Omental fat pad (tissue), 4 donors: ENCODE measurements around the gene RIIAD1. TPM values are rescaled to one million over a fixed set of nuclear protein-coding genes. Genes with fewer than 3 reads are reported as not detected.

Source experiments
- ATAC-seq: fragments of 150-250 bp; one replicate; pipeline ENCODE4 v1.9.1; 2016; ENCODE audit warnings: mild to moderate bottlenecking, moderate library complexity; ENCODE audit not compliant: low FRiP score
- DNase-seq: peaks from one replicate; pipeline ENCODE4 v3.0.0-alpha.2; 2019; ENCODE audit warnings: low spot score
- CTCF ChIP-seq, 3 donors: fragments of 450-650 bp; IDR thresholded peaks; one replicate each; pipeline ENCODE4 v1.5.1; 2016 to 2017; ENCODE audit warnings: antibody characterized with exemption in 3 of 3, mild to moderate bottlenecking in 3 of 3, moderate library complexity in 2 of 3
- total RNA-seq, 4 donors: library from RNA; depleted of rRNA; stranded (reverse); fragments of >200 nt; gene quantifications; one replicate each; pipeline ENCODE4 v1.1.0, GENCODE V29; 2016

Gene RIIAD1
- total RNA-seq, 4 donors from 2014 or later = not detected

- DNase-seq = no peak
- no peak for ATAC-seq
- TF ChIP-seq CTCF (IDR thresholded peaks at IDR 0.05) = no peak
Measured at GRCh38 chr1:151715726-151716404, 5.5 kb upstream of the RIIAD1 start.

DNA sequence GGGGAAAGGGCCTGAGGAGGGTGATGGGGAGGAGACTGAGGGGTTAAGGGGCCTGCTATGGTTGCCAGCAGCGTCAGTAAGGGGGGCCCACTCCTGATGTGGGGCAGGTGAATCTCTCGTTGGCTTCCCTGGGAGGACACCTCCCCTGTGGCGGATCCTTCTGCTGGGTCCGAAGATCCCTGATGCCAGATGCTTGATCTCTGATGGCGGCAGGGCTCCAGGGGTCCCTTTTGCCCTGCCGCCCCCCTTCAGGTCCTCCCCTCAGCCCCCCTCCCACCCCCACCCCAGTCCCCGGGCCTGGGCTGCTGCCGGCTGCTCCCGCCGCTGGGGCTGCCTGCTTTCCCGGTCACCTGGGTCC is 4.9 kb upstream of the RIIAD1 start:
- DNase-seq = no peak
- no peak for ATAC-seq
- TF ChIP-seq CTCF (IDR thresholded peaks at IDR 0.05) = no peak

- TF ChIP-seq CTCF (IDR thresholded peaks at IDR 0.05) = no peak
- DNase-seq (no peak), ATAC-seq (no peak)
Measured at GRCh38 chr1:151716771-151717631, 4.3 kb upstream of the RIIAD1 start, which contains the start of gene CELF3. Gene CELF3 (minus strand): TSS chr1:151716803. CDS start chr1:151716020, 783 bp downstream.

DNA sequence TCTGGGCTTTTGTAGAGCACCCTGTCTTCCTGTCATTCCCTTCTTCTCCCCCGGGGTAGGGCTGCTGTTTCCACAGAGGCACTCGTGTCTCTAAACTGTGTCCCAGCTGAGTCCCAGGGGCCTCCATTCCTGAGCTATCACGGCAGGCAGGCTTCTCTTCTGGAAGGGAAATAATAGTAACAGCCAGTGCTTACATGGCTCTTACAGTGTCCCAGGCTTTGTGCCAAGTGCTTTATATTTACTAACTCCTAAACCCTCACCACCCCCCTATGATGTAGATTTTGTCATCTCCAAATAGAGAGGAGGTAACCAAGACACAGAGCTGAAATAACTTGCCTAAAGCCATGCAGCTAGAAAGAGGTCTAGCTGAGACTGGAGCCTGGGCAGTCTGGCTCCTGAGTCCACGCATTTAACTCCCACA is 3.3 kb upstream of the RIIAD1 start:
- ATAC-seq = no peak
- TF ChIP-seq CTCF (IDR thresholded peaks at IDR 0.05) = no peak
- no peak for DNase-seq

DNA sequence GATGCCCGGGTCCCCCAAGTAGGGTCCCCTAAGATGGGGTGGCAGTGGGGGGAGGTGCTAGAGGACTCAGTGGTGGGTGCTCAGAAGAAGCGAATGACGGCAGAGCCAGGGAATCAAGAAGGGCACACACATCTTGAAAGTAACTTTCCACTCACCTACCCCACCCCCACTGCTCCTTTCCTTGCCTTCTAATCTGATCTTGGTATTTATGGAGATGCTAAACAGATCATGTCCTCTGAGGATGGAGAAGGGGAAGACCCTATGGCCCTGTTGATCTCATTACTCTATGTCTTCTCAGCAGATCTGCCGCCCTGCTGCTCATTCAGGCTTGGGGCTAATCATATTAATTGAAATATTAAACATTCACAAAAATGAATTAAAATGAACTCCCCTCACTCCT is 2.7 kb upstream of the RIIAD1 start:
- ATAC-seq = no peak
- no peak for TF ChIP-seq CTCF (IDR thresholded peaks at IDR 0.05)
- no peak for DNase-seq

DNA sequence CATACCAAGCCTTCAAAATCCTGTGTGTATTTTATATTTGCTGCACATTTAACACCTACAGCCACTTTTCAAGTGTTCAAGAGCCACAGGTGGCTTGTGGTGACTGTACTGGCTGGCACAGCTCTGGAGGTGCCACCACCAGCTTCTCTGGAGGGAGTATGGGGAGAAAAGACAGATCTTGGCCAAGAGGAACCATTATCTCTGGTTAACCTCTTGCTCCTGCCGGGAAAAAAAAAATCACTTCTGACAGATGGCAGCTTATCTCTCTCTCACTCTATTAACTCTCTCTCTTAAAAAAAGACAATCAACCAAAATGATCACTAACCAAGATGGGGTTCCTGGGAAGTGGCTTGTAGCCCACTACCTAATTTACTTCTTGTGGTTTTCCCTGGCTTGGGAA is 1.2 kb upstream of the RIIAD1 start:
- DNase-seq = no peak
- no peak for TF ChIP-seq CTCF (IDR thresholded peaks at IDR 0.05)
- no peak for ATAC-seq
